Measurements from ENCODE around the gene CST3. TPM values are rescaled to one million over a fixed set of nuclear protein-coding genes. Genes with fewer than 3 reads are reported as not detected.

Gene CST3
- total RNA-seq, 2 donors from 2014 or later, result 131 to 177 TPM

- TF ChIP-seq, protein P1, sequence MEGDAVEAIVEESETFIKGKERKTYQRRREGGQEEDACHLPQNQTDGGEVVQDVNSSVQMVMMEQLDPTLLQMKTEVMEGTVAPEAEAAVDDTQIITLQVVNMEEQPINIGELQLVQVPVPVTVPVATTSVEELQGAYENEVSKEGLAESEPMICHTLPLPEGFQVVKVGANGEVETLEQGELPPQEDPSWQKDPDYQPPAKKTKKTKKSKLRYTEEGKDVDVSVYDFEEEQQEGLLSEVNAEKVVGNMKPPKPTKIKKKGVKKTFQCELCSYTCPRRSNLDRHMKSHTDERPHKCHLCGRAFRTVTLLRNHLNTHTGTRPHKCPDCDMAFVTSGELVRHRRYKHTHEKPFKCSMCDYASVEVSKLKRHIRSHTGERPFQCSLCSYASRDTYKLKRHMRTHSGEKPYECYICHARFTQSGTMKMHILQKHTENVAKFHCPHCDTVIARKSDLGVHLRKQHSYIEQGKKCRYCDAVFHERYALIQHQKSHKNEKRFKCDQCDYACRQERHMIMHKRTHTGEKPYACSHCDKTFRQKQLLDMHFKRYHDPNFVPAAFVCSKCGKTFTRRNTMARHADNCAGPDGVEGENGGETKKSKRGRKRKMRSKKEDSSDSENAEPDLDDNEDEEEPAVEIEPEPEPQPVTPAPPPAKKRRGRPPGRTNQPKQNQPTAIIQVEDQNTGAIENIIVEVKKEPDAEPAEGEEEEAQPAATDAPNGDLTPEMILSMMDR (conservative IDR thresholded peaks at IDR 0.05), result no peak
- Histone ChIP-seq H3K4me1 (ENCODE audit: control insufficient read depth, insufficient read depth, low read length) (no peaks in the 10 kb centered on the region), H3K9me3 (ENCODE audit: control insufficient read depth, low read length) (no peaks in the 10 kb centered on the region), H3K36me3 (ENCODE audit: control insufficient read depth, insufficient read depth, low read length) (no peaks in the 10 kb centered on the region), H3K27me3 (ENCODE audit: control insufficient read depth, insufficient read depth, low read length, poor library complexity, severe bottlenecking) (no peaks in the 10 kb centered on the region), H3K27ac (ENCODE audit: low read depth, low read length) (no peak overlapping the region), H3K4me3 (ENCODE audit: low read length) (no peak overlapping the region), H3K9ac (ENCODE audit: extremely low read depth, low read length, poor library complexity, severe bottlenecking) (no peak overlapping the region)
- Mint-ChIP-seq H3K27me3 (ENCODE audit: insufficient read depth) (peaks cover 2% of the 10 kb centered on the region), H3K27ac (no peak overlapping the region), H3K36me3 (ENCODE audit: low read depth) (no peaks in the 10 kb centered on the region), H3K4me3 (no peak overlapping the region), H3K9me3 (no peaks in the 10 kb centered on the region), H3K4me1 (peaks cover 3% of the 10 kb centered on the region)
- DNase-seq, result no peak
- 90% methylated on average over 2 to 5 of the region's 5 CpGs for WGBS, 2 experiments (ENCODE audit: insufficient coverage in 1 of 2, insufficient read length in 1 of 2)
Measured at GRCh38 chr20:23609486-23610109, 28.2 kb downstream of the CST3 start.

- no peaks in the 10 kb centered on the region for H3K9me3 ChIP-seq (ENCODE audit: control insufficient read depth, low read length)
- 73 to 81% methylated on average over 14 to 18 of the region's 18 CpGs for WGBS, 2 experiments (ENCODE audit: insufficient coverage in 1 of 2, insufficient read length in 1 of 2)
- TF ChIP-seq, protein P1 (conservative IDR thresholded peaks at IDR 0.05), result no peak
- peaks cover 3% of the 10 kb centered on the region for H3K27me3 Mint-ChIP-seq (ENCODE audit: insufficient read depth)
- no peak overlapping the region for H3K9ac ChIP-seq (ENCODE audit: extremely low read depth, low read length, poor library complexity, severe bottlenecking)
- no peak for DNase-seq
- no peaks in the 10 kb centered on the region for H3K36me3 ChIP-seq (ENCODE audit: control insufficient read depth, insufficient read depth, low read length)
- H3K27me3 ChIP-seq (ENCODE audit: control insufficient read depth, insufficient read depth, low read length, poor library complexity, severe bottlenecking), result no peaks in the 10 kb centered on the region
- no peaks in the 10 kb centered on the region for H3K4me1 ChIP-seq (ENCODE audit: control insufficient read depth, insufficient read depth, low read length)
- H3K4me3 ChIP-seq (ENCODE audit: low read length), result no peak overlapping the region
- H3K9me3 Mint-ChIP-seq, result no peaks in the 10 kb centered on the region
- H3K27ac Mint-ChIP-seq, result no peak overlapping the region
- peaks cover 3% of the 10 kb centered on the region for H3K4me1 Mint-ChIP-seq
- H3K36me3 Mint-ChIP-seq (ENCODE audit: low read depth), result no peaks in the 10 kb centered on the region
- H3K4me3 Mint-ChIP-seq, result no peak overlapping the region
- H3K27ac ChIP-seq (ENCODE audit: low read depth, low read length), result no peak overlapping the region
Measured at GRCh38 chr20:23608251-23608846, 29.4 kb downstream of the CST3 start.

GRCh38 chr20:23607497-23608245 is 30.1 kb downstream of the CST3 start:
- Mint-ChIP-seq H3K9me3 (no peaks in the 10 kb centered on the region), H3K36me3 (ENCODE audit: low read depth) (no peaks in the 10 kb centered on the region), H3K27ac (no peak overlapping the region), H3K4me1 (peaks cover 3% of the 10 kb centered on the region), H3K27me3 (ENCODE audit: insufficient read depth) (peaks cover 3% of the 10 kb centered on the region), H3K4me3 (no peak overlapping the region)
- TF ChIP-seq, protein P1 (conservative IDR thresholded peaks at IDR 0.05), result no peak
- no peaks in the 10 kb centered on the region for H3K4me1 ChIP-seq (ENCODE audit: control insufficient read depth, insufficient read depth, low read length)
- no peak overlapping the region for H3K27ac ChIP-seq (ENCODE audit: low read depth, low read length)
- no peak overlapping the region for H3K4me3 ChIP-seq (ENCODE audit: low read length)
- no peaks in the 10 kb centered on the region for H3K9me3 ChIP-seq (ENCODE audit: control insufficient read depth, low read length)
- WGBS, 2 experiments (ENCODE audit: insufficient coverage in 1 of 2, insufficient read length in 1 of 2), result 91 to 94% methylated on average over 11 to 14 of the region's 14 CpGs
- H3K36me3 ChIP-seq (ENCODE audit: control insufficient read depth, insufficient read depth, low read length), result no peaks in the 10 kb centered on the region
- H3K9ac ChIP-seq (ENCODE audit: extremely low read depth, low read length, poor library complexity, severe bottlenecking), result no peak overlapping the region
- no peak for DNase-seq
- no peaks in the 10 kb centered on the region for H3K27me3 ChIP-seq (ENCODE audit: control insufficient read depth, insufficient read depth, low read length, poor library complexity, severe bottlenecking)
